ENCODE data around the gene LRFN5.
"Not testable (repeated sequence)": the region's sequence is repeated elsewhere in the genome, so short reads cannot be mapped to it uniquely, and the experiment has no call there.

The LRFN5 gene

GRCh38 chr14:41900644-41901043 lies 294.0 kb downstream of the LRFN5 start:
- in situ Hi-C loops (cut with HindIII; ENCODE audit: low sequenced_read_pairs) = no loop called here
- no peak for DNase-seq (ENCODE audit: low read depth, low spot score)
- TF ChIP-seq, protein P1, sequence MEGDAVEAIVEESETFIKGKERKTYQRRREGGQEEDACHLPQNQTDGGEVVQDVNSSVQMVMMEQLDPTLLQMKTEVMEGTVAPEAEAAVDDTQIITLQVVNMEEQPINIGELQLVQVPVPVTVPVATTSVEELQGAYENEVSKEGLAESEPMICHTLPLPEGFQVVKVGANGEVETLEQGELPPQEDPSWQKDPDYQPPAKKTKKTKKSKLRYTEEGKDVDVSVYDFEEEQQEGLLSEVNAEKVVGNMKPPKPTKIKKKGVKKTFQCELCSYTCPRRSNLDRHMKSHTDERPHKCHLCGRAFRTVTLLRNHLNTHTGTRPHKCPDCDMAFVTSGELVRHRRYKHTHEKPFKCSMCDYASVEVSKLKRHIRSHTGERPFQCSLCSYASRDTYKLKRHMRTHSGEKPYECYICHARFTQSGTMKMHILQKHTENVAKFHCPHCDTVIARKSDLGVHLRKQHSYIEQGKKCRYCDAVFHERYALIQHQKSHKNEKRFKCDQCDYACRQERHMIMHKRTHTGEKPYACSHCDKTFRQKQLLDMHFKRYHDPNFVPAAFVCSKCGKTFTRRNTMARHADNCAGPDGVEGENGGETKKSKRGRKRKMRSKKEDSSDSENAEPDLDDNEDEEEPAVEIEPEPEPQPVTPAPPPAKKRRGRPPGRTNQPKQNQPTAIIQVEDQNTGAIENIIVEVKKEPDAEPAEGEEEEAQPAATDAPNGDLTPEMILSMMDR (IDR thresholded peaks at IDR 0.05; ENCODE audit: low read depth, low read length) = no peak
- no peak overlapping the region for H3K4me3 ChIP-seq (ENCODE audit: low read depth, low read length)

GRCh38 chr14:41901089-41901488 lies 294.4 kb downstream of the LRFN5 start:
- TF ChIP-seq, protein P1 (IDR thresholded peaks at IDR 0.05; ENCODE audit: low read depth, low read length) = no peak
- in situ Hi-C loops (cut with HindIII; ENCODE audit: low sequenced_read_pairs) = no loop called here
- no peak overlapping the region for H3K4me3 ChIP-seq (ENCODE audit: low read depth, low read length)
- DNase-seq (ENCODE audit: low read depth, low spot score) = no peak

DNA sequence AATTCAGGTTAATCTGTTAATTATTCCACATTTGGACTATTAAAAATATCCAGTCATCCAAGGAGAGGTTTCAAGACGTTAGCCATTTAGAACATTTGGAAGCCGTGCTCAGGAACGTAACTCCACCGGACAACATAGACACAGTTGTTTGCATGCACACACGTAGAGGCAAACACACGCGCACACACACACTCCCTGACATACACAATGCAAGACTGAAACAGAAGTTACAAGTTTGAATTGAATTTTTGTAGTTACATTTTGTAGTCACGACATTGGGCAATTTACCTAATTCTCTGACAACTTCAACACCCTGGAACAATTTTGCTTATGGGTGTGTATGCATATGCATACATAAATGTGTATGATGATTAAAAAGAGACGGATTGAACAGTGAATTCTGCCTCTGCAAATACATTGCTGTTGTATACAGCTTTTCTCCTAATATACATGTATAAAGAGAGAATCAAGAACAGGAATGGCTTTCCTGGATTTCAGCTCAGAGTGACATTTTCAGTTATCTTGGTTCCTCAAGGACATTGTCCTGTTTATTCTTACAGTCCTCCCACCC lies 298.8 kb downstream of the LRFN5 start:
- TF ChIP-seq, protein P1 (IDR thresholded peaks at IDR 0.05; ENCODE audit: low read depth, low read length) = no peak
- no peak for DNase-seq (ENCODE audit: low read depth, low spot score)
- in situ Hi-C loops (cut with HindIII; ENCODE audit: low sequenced_read_pairs) = no loop called here
- H3K4me3 ChIP-seq (ENCODE audit: low read depth, low read length) = no peak overlapping the region

DNA sequence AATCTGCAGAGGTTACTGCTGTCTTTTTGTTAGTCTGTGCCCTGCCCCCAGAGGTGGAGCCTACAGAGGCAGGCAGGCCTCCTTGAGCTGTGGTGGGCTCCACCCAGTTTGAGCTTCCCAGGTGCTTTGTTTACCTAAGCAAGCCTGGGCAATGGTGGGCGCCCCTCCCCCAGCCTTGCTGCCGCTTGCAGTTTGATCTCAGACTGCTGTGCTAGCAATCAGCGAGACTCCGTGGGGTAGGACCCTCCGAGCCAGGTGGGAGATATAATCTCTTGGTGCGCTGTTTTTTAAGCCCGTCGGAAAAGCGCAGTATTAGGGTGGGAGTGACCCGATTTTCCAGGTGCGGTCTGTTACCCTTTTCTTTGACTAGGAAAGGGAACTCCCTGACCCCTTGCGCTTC lies 304.5 kb downstream of the LRFN5 start:
- in situ Hi-C loops (cut with HindIII; ENCODE audit: low sequenced_read_pairs); DNase-seq (ENCODE audit: low read depth, low spot score); H3K4me3 ChIP-seq (ENCODE audit: low read depth, low read length): not testable (repeated sequence)

DNA sequence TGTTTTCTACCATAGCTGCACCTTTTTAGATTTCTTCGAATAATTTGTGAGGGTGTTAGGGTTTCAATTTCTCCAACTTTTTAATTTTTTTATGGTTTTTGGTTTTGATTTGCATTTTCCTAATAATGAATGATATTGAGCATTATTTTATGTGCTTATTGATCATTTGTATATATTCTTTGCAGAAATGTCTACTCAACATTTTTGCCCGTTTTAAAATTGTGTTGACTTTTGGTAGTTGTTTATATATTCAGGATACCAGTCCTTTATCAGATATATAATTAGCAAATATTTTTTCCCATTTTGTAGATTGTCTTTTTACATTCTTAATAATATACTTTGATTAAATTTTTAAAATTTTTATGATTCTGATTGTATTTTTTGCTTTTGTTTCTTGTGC lies 306.7 kb downstream of the LRFN5 start:
- no peak overlapping the region for H3K4me3 ChIP-seq (ENCODE audit: low read depth, low read length)
- DNase-seq (ENCODE audit: low read depth, low spot score) = no peak
- in situ Hi-C loops (cut with HindIII; ENCODE audit: low sequenced_read_pairs) = no loop called here
- TF ChIP-seq, protein P1 (IDR thresholded peaks at IDR 0.05; ENCODE audit: low read depth, low read length) = no peak

GRCh38 chr14:41915732-41916131 lies 309.1 kb downstream of the LRFN5 start:
- no peak for DNase-seq (ENCODE audit: low read depth, low spot score)
- H3K4me3 ChIP-seq (ENCODE audit: low read depth, low read length) = no peak overlapping the region
- TF ChIP-seq, protein P1 (IDR thresholded peaks at IDR 0.05; ENCODE audit: low read depth, low read length) = no peak
- in situ Hi-C loops (cut with HindIII; ENCODE audit: low sequenced_read_pairs) = no loop called here

GRCh38 chr14:41916313-41916712 lies 309.6 kb downstream of the LRFN5 start:
- H3K4me3 ChIP-seq (ENCODE audit: low read depth, low read length) = no peak overlapping the region
- no peak for DNase-seq (ENCODE audit: low read depth, low spot score)
- in situ Hi-C loops (cut with HindIII; ENCODE audit: low sequenced_read_pairs) = no loop called here
- TF ChIP-seq, protein P1 (IDR thresholded peaks at IDR 0.05; ENCODE audit: low read depth, low read length) = no peak

Data from astrocyte of the spinal cord (primary cell).